GM19467 (cell line): Measurements from ENCODE around the gene ITGA6.

Experiments used
- ATAC-seq: cut with Tn5 transposase; IDR thresholded peaks from one replicate; pipeline ENCODE4 v1.9.1; 2021; ENCODE audit warnings: mild to moderate bottlenecking, moderate library complexity; ENCODE audit not compliant: unreplicated experiment

ITGA6 gene

GRCh38 chr2:172415865-172416183 lies 11.6 kb upstream of the ITGA6 start:
- ATAC-seq = no peak

- no peak for ATAC-seq
These were observed 10.8 kb upstream of the ITGA6 start for GRCh38 chr2:172416447-172417058.

- ATAC-seq = no peak
These were observed 7.2 kb upstream of the ITGA6 start for GRCh38 chr2:172420216-172420615.

- no peak for ATAC-seq
These were observed 4.2 kb upstream of the ITGA6 start for GRCh38 chr2:172423160-172423559.

GRCh38 chr2:172425336-172425735 lies 2.0 kb upstream of the ITGA6 start:
- no peak for ATAC-seq

- no peak for ATAC-seq
These were observed 641 bp upstream of the ITGA6 start for GRCh38 chr2:172426635-172427255.

GRCh38 chr2:172427990-172428831 lies 825 bp downstream of the ITGA6 start:
- no peak for ATAC-seq

GRCh38 chr2:172428832-172429210 lies 1.4 kb downstream of the ITGA6 start:
- no peak for ATAC-seq

GRCh38 chr2:172429301-172429968 lies 2.0 kb downstream of the ITGA6 start:
- no peak for ATAC-seq

- ATAC-seq = no peak
These were observed 2.6 kb downstream of the ITGA6 start for GRCh38 chr2:172430027-172430426.

- ATAC-seq = no peak
These were observed 3.3 kb downstream of the ITGA6 start for GRCh38 chr2:172430678-172431077.

- no peak for ATAC-seq
These were observed 4.1 kb downstream of the ITGA6 start for GRCh38 chr2:172431463-172431862.

GRCh38 chr2:172431993-172432392 lies 4.6 kb downstream of the ITGA6 start:
- no peak for ATAC-seq

- no peak for ATAC-seq
These were observed 5.8 kb downstream of the ITGA6 start for GRCh38 chr2:172433144-172433543.

- no peak for ATAC-seq
These were observed 7.6 kb downstream of the ITGA6 start for GRCh38 chr2:172434821-172435605.

- no peak for ATAC-seq
These were observed 8.2 kb downstream of the ITGA6 start for GRCh38 chr2:172435606-172435911.

- ATAC-seq = no peak
These were observed 9.5 kb downstream of the ITGA6 start for GRCh38 chr2:172436889-172437288.

- ATAC-seq = no peak
These were observed 10.3 kb downstream of the ITGA6 start for GRCh38 chr2:172437419-172438341.

GRCh38 chr2:172438741-172439508 lies 11.5 kb downstream of the ITGA6 start:
- no peak for ATAC-seq
